ENCODE data around the gene HOXC5.

DNA sequence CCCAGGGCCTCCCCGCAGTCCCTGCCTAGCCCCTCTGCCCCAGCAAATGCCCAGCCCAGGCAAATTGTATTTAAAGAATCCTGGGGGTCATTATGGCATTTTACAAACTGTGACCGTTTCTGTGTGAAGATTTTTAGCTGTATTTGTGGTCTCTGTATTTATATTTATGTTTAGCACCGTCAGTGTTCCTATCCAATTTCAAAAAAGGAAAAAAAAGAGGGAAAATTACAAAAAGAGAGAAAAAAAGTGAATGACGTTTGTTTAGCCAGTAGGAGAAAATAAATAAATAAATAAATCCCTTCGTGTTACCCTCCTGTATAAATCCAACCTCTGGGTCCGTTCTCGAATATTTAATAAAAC, 2.4 kb upstream of the HOXC5 start:
- TF ChIP-seq YY1 (IDR thresholded peaks at IDR 0.05; ENCODE audit: insufficient read depth, insufficient read length) (no peak), ZNF274 (IDR thresholded peaks at IDR 0.05; ENCODE audit: low read depth, low read length) (no peak), SUZ12 (IDR thresholded peaks at IDR 0.05; ENCODE audit: extremely low read depth, insufficient read depth, insufficient read length) (no peak)
